Activated CD4-positive, alpha-beta T cell treated with anti-CD3 and anti-CD28 coated beads, Interleukin-2, Interleukin-4, amounts not matched to agents 100 ng/mL and 50 ng/mL, durations not matched to agents 16 hours and 8 hours (primary cell): ENCODE measurements around the gene ADRA2B.
"Not testable (repeated sequence)": the region's sequence is repeated elsewhere in the genome, so short reads cannot be mapped to it uniquely, and the experiment has no call there.

Experiments
- DNase-seq: peaks from one replicate; pipeline ENCODE4 v3.0.0-alpha.2; 2020; ENCODE audit warnings: low spot score

Gene ADRA2B

DNA sequence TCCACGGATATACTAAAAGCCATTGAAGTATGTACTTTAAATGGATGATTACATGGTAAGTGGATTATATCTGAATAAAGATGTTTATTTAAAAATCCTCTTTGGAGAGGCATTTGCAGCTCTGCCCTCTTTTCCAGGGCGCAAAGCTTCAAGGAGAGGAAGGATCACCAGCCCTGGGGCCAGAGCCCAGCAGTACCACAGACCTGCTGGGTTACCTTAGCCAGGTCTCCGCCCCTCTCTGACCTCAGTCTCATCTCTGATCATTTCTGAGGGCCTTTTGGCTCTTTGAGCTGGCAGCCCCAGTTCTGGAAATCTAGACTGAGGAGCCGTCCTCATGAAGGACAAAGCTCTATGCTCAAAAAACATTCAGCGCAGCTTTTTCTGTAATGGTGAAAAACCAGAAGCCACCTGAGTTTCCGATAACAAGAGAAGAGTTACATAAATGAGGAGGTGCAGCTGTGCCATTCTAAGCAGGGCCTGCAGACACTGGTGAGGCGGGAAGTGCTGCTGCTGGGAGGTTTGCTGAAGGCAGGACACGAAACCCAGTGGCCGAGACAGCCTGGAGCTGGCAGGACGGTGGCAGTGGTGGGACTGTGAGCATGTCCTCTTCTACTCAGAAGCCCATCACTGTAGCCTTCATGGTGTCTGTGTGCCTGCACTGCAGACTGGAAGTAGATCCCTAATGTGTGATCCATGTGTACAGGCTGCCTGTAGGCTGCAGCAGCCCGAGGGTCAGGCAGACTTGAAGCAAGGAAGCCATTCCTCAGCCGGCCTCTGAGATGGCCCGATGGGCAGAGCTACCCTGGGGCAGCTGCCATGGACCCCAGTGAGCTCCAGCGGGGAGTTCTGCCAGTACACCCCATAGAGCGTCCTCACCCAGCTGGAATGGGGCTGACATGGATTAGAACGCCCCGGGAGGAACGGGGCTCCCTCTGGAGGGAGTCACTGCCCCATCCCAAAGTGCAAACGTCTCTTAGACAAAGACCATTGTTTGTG lies 27.7 kb downstream of the ADRA2B start:
- no peak for DNase-seq

DNA sequence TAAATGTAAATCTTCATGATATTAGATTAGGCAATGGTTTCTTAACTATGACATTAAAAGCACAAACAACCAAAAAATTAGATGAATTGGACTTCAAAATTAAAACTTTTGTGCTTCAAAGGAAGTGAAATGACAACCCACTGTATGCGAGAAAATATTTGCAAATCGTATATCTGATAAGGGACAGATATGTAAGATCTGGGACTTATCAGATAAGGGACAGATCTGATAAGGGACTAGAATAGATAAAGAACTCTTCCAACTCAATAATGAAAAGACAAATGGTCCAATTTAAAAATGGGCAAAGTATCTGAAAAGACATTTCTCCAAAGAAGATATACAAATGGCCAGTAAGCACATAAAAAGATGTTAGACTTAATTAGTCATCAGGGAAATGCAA lies 29.2 kb downstream of the ADRA2B start:
- no peak for DNase-seq

DNA sequence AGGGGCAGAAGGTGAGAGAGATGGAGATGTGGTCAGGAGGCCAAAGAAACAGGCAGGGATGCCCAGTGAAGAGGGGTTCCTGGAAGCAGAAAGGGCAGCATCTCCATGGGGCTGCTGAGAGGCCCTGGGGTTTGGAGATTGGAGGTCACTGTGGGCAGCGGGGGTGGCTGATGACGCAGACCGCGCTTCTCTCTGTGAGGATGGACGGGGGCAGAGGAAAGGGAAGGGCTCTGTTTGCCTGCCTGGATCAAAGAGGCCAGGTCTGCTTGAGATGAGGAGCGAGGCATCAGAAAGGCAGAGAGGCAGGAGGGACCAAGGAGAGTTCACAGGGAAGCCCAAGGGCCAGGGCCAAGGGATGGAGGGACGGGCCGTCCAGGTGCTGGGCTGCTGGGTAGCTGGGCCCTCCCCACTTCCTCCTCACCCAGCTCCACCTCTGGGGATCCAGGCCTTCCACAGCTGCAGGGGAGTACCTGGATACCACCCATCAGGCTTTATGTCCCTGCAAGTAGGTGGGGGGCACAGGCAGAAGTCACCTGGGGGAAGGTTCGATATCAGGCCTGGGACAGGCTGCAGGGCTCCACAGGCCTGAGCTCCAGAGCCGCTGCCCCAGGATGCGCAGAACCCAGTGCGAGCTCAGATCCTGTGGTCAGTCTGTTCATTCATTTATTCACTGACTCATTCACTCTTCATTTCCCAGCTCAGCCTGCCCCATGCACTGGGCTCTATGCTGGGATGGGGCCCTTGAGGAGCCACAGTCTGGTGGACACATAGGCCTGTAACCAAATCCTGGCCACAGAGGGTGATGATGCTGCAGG lies 30.6 kb downstream of the ADRA2B start:
- no peak for DNase-seq

DNA sequence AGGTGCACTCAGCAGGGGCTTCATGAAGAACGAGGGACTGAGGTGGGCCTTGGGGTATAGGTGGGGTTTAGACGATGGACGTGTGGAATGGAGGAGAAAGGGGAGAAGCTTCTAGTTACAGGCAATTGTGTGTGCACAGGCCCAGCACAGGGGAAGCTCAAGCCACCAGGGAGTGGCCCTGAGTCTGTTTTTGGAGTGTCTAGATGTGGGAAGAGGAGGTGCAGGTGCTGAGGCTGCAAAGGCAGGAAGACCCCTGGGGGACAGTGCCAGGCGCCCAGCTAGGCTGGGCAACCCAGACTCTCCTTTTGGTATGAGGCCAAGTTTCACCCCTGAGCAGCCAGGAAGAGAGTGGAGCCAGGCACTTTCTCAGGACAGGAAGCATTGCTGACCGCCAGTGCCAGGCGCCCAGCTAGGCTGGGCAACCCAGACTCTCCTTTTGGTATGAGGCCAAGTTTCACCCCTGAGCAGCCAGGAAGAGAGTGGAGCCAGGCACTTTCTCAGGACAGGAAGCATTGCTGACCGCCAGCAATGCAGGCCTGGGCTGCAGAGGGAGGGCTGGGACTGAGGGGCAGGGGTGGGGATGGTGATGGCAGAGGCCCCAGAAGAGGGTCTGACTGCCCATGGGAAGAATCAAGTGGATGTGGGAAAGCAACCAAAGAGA lies 31.4 kb downstream of the ADRA2B start:
- not testable (repeated sequence) for DNase-seq

DNA sequence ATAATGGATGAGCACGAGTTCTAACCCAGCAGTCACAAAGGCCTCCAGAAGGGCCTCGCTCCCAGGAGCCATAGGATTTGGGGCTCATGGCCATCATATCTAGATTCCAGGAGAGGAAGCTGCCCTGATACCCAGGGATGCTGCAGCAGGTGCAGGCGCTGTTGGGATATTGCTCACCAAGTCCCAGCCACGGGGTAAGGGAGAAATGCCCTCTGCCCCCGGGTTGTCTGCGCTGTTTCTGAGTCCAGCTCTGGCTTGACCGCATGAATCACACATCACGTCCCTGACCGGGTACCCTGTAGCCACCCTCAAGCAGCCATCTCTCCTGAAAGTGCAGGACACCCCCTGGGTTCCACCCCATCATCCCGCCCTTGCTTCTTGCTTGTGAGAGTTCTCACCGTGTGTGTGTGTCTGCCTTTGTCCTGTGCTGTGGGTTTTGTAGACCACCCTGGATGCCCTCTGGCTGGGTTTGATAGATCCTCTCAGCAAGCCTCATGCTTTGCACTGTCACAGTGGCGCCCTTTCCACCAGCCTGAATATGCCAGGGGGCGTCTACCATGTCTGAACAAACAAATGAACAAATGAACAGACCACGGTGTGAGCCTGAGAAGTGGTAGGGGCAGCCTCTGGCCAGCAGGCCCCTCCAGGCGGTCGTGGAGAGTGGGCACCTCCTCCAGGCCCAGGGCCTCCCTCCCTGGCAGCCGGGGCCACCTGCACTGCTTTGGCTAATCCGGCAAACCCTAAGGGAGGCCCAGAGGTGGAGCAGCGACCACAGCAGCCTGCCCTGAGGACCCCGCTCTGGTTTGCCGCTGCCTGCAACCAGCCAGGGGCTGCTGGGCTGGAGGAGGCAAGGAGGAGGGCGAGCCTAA lies 32.1 kb downstream of the ADRA2B start:
- DNase-seq, result no peak

DNA sequence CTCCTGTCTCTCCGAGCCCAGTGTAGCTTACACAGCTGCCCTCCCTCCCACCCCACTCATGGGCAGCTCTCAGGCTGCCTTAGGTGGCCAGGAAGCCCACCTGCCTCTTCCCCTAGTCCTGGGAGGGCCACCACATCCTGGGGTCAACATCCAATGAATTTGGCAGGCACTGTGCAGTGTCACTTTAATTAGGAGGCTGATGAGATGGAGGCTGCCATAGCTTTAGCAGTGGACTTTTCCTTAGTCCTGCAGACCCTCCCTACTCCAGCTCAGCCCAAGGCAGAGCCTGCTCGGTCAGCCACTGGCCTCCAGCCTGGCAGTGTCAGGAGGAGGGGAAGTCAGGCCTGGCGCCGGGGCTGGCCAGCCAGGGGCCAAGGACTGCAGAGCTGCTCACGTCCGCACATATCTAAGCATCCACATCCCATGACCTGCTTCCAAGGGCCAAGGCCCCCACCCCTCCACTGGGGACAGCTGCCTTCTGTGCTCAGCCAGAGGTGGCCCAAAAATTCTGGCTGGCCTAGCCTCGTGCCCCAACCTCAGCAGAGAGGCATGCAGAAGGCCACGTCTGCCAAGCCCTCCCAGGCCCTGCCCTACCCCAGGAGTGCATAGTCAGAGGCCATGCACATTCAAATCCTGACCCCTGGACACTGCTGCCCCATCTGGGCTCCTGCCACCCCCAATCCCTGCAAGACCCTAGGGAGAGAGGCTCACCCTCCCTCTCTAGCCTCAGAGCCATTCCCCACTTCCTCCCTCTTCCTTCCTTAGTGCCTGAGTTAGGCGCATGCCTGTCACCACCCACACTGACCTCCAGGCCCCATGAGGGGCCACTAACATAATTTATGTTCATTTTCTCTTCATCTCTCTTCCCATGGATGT lies 33.1 kb downstream of the ADRA2B start:
- no peak for DNase-seq

DNA sequence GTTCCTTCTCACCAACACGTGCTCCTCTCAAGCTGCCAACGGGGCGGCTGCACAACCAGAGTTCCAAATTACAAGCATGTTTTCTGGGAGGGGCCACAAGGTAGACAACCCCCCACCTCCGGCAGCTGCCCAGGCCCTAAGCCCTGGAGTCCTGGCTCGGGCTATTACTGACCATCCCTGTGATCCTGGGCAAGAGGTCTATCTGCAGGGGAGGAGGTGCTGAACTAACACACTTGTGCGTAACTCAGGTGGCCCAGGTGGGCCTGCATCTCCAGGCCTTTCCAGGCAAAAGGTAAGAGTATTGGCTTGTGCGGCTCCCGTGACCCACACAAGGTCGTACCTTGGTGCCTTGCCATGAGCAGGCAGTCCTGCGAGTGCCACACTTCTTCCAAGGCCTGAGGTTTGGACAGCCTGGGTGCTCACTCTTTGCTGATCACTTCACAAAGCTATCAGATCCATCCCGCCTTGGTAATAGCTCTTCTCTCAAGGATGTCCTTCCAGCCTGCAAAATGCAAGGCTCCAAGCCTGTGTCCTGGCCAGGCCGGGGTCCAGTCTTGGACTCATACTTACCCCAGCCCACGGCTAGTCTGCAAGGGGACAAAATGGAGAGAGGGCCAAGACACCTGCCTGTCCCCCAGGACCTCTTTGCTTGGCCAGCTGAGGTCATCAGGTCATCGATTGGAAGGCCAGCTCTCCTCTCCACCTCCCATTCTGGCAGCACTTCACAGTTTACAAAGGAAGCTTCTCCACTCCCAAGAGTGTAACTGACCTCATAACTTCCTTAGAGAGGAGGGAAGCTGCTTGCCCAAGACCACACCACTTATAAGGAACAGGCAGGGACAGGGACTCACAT lies 33.9 kb downstream of the ADRA2B start:
- DNase-seq, result no peak

DNA sequence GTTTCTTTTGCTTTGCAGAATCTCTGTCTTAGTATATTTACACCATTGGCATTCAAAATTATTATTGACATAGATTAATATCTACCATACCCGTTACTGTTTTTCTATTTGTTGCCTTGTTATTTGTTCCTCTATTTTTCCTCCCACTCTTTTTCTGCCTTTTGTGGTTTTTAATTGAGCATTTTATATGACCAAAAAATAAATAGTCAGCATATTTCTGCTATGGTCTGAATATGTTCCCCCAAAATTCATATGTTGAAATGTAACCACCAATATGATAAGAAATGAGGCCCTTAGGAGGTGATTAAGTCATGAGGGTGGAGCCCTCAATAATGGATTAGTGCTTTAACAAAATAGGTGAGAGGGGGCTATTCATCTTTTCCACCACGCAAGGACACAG lies 35.3 kb downstream of the ADRA2B start:
- no peak for DNase-seq

DNA sequence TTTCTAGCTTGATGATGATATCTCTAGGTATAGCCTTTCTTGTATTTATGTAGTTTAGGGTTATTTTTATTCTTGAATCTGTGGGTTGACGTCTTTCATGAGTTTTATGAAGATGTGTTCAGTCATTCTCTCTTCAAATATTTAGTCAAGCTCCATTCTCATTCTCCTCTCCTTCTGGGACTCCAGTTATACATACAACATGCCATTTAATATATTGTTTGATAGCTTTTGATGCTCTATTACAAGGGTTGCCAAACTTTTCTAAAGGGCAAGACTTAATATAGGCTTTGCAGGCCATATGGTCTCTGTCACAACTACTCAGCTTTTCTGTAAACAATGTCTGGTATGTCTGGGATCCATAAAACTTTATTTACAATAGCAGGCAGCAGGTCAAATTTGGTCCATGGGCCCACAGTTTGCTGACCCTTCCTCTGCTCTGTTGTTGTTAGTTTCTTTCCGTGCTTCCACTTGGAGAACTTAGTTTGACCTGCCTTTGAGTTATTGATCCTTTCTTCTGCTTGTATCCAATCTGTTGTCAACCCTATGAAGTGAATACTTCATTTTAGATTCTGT lies 41.1 kb downstream of the ADRA2B start:
- no peak for DNase-seq

DNA sequence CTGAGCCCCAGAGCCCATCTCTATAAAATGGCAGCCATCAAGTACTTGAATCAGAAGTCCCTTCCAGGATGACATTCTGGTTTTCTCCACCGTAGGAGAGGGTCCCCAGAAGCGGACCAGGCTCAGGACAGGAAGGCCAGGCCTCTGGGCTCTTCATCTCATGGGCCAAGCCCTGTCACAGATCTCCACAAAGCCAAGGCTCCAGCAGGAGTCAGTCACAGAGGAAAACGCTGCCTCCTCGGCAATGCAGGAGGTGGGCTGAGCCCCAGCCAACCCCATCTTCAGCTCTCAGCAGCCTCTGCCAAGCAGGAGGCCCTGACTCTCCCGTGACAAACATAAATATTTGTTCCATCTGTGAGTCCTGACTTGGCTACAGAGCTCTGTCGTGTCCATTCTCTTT lies 42.2 kb downstream of the ADRA2B start:
- DNase-seq, result no peak

DNA sequence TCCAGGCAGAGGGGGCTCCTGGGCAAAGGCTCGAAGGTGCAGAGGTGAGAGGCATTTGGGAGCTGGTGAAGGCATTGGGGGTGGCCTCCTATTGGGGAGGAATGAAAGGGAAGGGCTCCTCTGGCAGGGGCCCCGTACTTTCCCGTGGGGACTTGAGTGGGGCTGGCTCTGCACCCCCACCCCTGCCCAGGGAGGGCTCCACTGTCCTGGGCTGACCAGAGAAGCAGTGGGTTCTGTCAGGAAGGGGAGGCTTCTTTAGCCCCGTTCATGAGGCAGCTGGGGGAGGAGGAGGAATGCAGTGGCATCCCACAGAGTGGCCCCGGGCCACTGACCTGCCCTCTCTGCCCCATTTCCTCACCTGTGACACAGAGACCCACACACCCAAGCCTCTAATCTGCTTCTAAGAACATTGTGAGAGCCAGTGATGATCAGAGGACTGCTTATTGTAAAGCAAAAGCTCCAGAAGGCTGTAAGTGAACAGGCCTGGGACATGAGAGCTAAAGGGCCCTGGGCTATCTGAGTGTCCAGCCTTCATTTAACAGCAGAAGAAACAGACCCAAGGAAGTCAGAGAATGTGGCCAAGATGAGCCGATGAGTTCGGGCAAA lies 43.1 kb downstream of the ADRA2B start:
- no peak for DNase-seq

DNA sequence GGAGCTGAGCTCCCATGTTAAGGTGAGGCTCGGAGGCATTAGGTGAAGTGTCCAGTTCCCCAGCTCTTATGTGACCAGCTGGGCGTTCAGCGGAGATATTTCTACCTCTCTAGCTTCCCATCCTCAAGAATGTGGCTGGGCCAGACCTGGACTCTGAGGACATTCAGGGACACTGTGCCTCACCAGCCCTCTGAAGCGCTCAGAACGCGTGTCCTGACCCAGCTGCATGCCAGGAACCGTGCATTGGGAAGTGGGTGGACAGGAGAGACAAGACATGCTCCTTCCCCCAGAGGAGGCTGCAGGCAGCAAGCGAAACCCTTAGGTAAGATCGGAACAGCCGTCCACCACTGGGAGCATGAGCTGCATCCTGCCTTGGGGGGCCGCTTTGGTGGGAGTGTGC lies 43.6 kb downstream of the ADRA2B start:
- DNase-seq, result no peak

DNA sequence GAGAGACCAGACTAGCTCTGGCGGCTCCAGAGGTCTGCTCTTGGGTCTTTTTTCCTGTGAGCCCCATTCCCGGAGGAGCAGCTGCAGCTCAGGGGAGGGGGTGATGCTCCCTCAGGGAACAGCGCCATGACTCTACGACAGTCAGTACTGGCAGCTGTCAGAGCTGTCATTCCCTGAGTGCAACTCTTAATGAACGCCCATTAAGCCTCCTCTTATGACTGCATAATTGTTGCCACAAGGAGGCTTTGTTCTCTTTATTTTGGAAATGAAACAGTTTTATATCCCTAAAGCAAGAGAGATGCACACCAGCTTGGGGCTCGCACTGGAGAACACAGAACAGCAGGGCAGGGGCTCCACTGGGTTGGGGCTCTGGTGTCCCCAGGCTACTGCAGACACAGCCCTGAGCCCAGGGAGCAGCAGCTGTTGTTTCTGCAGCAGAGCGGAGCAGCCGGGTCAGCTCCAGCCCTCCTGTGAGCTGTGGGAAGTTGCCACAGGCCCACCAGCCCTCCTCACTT lies 44.3 kb downstream of the ADRA2B start:
- not testable (repeated sequence) for DNase-seq

DNA sequence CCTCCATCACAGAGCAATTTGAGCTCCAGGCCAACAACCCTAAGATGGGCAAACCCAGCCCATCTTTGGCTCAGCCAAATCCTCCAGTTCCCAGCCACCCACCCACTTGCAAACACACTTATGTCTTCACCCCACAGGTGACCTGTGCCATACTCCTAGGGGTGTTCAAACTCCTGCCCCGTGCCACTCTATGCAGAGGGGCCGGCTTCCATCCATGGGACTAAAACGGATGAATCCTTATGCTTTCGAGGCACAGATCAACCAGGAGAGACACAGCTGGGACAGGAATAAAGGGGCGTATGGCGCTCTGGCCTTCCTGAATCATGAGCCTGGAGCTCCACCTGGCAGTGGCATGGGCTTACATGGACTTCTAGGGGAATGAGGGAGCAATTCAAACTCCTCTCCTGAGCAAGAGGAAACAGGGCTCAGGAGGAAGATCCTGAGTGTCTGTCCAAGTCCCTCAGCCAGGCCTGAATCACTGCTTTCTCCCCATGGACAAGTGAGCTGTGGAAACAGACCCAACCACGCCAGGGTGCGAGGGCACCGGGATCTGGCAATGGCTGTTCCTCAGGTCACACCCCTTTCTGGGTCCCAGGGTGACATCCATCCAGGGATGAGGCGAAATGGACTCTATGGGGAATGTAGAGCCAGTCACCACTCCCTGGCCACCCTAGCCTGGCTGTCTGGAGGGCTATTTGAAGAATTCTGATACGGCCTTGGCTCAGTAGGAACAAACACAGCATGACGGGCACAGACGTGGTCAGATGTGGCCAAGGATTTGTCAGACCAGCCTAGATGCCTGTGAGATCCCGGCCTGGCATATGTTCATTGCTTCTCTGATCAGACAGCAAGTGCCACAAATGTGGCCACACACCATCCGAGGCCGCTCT lies 45.0 kb downstream of the ADRA2B start:
- not testable (repeated sequence) for DNase-seq

DNA sequence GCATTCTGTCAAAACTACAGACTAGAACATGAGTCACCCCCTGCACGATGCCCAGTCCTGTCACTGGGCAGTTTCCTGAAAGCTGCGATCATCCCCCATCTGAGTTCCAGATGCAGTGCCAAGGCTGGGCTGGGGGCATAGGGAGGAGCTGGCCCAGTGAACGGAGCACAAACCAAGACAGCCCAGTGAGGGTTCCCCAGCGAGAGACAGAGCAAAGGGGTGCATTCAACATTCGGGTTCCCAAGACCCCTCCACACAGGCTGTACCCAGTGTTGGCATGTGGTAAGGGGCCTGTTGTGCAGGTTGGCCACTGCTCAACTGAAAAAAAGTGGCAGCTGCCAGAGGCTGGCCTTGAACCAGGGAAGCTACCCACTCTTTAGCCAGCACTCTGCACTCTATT lies 46.0 kb downstream of the ADRA2B start:
- not testable (repeated sequence) for DNase-seq

DNA sequence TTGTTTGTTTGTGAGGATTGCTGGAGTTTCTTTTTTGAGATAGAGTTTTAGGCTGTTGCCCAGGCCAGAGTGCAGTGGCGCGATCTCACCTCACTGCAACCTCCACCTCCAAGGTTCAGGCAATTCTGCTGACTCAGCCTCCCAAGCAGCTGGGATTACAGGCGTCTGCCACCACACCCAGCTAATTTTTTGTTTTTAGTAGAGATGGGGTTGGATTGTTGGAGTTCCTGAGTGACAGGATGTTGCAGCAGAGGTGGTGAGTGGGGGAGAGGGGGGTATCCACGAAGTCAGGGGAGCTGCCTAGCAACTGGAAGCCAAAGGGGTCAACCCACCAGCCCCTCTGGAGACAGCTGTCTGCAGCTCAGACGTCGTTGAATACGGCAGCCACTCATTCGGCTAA lies 46.5 kb downstream of the ADRA2B start:
- DNase-seq, result not testable (repeated sequence)

DNA sequence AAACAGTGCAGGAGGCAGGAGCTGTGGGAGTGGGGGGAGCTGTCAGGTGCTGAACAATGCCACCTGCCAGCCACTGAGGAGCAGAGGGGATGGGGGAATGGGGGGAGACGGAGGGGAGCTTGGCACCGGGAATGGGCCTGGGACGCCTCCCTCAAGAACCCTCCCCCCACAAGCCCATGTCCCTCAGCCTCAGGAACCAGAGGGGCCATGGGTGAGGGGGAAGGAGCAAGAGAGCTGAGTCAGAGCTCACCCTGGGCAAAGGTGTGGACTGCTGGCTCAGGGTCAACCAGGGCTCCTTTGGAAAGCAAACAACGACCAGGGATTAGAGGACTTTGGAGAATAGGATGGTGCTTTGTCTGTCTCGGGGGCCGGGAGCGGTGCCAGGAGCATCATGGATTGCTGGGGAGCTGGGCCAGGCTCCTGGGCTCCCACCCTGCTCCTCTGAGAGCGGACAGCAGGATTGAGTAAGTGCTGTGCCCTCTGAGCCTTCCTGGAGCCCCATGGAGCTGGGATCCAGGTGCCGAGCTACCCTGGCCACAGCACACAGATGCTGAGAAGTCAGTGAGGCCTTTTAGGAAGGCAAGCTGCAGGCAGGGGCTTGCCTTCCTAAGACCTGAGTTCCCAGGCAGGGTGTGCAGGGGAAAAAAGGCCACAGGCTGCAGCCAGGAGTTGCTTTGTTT lies 48.3 kb downstream of the ADRA2B start:
- DNase-seq, result not testable (repeated sequence)
